ENCODE measurements around the gene XNDC1N.

DNA sequence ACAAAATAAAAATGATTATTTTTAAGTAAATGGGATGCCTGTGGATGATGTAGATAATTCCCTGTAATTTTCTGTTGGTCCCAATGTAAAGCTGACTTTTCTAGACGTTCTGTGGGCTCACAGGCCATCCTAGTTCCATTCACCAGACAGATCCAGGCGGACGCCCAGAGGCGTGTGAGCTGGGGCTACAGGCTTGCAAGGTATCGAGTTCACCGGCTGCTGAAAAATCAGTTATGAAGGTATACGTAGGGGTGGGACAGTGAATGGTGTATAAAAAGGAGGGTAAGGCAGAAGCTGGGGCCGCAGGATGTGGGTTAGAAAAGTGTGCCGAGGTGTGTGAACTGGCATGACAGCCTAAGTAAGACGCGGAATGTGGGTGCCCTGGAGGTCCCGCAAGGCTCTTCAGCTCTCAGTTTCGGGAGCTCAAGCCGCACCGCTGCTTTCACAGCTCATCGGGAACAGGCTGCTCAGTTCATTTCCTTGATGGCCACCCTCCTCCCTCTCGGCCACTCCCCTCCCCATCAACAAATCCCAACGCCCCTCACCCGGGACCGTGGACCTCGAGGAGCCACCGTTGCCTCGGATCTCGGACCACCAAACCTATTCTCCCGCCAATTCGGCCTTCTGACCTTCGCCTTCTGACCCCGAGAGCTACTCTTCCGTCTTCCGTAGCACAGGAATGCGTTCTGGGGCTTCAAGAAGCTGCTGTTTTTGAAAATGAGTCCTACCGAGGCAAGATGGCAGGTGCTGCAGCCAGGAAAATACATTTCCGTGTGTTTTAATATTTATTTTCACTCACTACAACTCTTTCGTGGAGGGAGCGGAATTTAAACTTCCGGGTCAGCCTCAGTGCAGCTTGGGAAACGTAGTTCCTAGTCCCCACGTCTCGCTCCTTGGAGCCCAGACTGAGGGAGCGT is at the start of gene XNDC1N:
- TF ChIP-seq, protein P1, sequence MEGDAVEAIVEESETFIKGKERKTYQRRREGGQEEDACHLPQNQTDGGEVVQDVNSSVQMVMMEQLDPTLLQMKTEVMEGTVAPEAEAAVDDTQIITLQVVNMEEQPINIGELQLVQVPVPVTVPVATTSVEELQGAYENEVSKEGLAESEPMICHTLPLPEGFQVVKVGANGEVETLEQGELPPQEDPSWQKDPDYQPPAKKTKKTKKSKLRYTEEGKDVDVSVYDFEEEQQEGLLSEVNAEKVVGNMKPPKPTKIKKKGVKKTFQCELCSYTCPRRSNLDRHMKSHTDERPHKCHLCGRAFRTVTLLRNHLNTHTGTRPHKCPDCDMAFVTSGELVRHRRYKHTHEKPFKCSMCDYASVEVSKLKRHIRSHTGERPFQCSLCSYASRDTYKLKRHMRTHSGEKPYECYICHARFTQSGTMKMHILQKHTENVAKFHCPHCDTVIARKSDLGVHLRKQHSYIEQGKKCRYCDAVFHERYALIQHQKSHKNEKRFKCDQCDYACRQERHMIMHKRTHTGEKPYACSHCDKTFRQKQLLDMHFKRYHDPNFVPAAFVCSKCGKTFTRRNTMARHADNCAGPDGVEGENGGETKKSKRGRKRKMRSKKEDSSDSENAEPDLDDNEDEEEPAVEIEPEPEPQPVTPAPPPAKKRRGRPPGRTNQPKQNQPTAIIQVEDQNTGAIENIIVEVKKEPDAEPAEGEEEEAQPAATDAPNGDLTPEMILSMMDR (IDR thresholded peaks at IDR 0.05; ENCODE audit: low read length), result no peak
- no peak for TF ChIP-seq EZH2 (IDR thresholded peaks at IDR 0.05; ENCODE audit: borderline replicate concordance, low read length)

Data from OCI-LY1 (cell line).